ENCODE data around the gene ATP8B3.

The ATP8B3 gene

DNA sequence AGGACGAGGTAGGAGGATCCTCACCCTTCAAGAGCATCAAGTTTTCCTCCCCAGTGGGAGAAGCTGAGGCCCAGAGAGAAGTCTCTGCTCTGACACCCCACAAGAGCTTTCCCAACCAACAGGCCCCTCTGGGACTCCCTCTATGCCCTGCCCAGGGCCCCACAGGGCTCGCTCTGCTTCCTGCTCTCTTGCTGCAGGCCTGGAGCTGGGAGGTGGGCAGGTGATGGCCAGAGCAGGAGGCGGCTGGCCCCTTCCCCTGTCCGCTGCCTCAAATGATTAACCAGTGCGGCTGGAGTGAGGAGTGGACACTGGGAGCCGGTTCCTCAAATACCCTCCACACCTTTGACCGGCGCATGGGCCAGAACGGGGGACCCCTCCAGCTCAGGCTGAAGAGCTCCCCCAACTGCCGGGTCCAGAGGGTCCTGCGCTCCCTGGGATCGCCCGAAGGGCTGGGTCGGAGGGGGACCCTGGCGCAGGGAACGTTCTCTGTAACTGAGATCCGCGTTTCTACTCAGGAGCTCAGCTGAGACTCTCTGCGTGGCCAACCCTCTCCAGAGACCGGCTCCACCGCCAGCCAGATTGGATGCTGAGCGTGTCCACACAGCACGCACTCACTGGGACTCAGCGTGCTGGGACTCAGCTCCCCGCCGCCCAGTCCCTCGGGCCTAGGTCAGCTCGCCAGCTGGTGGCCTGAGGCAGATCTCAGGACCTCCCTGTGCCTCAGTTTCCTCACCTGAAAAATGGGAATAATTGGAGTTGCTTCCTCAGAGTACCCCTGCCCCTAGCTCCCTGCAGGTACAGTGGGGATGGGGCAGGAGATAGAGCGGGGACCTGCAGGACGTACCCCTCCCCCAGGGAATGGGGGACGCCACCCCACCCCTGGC lies 65.4 kb downstream of the ATP8B3 start:
- H3K56ac ChIP-seq (ENCODE audit: low read length), result no peak overlapping the region
- peaks cover 58% of the 10 kb centered on the region for H3K27me3 ChIP-seq (ENCODE audit: insufficient read depth, low read length, poor library complexity)
- peaks cover 1% of the 10 kb centered on the region for H3K4me1 ChIP-seq (ENCODE audit: control insufficient read depth, low read depth, low read length)
- no peak overlapping the region for H2BK5ac ChIP-seq (ENCODE audit: low read length)
- no peak overlapping the region for H3K27ac ChIP-seq (ENCODE audit: low read depth, low read length)
- WGBS (ENCODE audit: extremely low coverage, insufficient coverage, low lambda C conversion rate), result no CpG with 5 or more reads among the region's 31 CpGs
- H3K18ac ChIP-seq (ENCODE audit: low read length), result no peak overlapping the region
- no peak overlapping the region for H3K4me3 ChIP-seq (ENCODE audit: low read length)
- H4K5ac ChIP-seq (ENCODE audit: low read length), result no peak overlapping the region
- H3K4me2 ChIP-seq (ENCODE audit: low read length), result no peak overlapping the region
- no peaks in the 10 kb centered on the region for H3K79me2 ChIP-seq (ENCODE audit: control insufficient read depth, insufficient read depth, low read length)
- no peak overlapping the region for H2BK120ac ChIP-seq (ENCODE audit: low read depth, low read length)
- no peak overlapping the region for H3K9ac ChIP-seq (ENCODE audit: low read length)
- no peak overlapping the region for H3K4ac ChIP-seq (ENCODE audit: low read depth, low read length)
- DNase-seq, result peak; percentile 50
- no peaks in the 10 kb centered on the region for H3K79me1 ChIP-seq (ENCODE audit: low read length)
- H4K8ac ChIP-seq (ENCODE audit: low read depth, low read length), result no peak overlapping the region
- H2BK15ac ChIP-seq (replicated peaks; ENCODE audit: low read depth), result no peak overlapping the region
- H3K36me3 ChIP-seq (ENCODE audit: control insufficient read depth, insufficient read depth, low read length), result no peaks in the 10 kb centered on the region
- no peak overlapping the region for H2AK5ac ChIP-seq (ENCODE audit: low read length)
- no peak overlapping the region for H3K23ac ChIP-seq (ENCODE audit: low read length)

DNA sequence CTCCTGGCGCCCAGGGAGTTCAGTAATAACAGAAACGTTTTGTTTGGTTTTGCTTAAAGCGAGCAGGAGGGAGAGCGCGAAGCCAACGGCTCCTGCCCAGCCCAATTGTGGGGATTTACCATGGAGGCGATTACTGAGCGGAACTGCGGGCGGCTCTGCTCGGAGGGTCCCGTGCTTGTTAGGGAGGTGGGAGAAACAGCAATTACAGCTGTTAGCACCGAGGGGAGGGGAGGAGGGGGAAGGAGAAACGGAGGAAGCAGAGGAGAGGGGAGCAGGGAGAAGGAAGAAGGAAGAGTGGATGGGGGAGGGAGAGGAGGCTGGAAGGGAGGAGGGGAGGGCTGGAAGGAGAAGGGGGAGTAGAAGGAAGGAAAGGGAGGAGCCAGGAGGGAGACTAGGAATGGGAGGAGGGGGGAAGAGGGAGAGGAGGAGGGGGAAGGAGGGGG lies 66.5 kb downstream of the ATP8B3 start:
- Histone ChIP-seq H3K36me3 (ENCODE audit: control insufficient read depth, insufficient read depth, low read length) (no peaks in the 10 kb centered on the region), H3K4me1 (ENCODE audit: control insufficient read depth, low read depth, low read length) (peaks cover 1% of the 10 kb centered on the region), H3K23ac (ENCODE audit: low read length) (no peak overlapping the region), H4K8ac (ENCODE audit: low read depth, low read length) (no peak overlapping the region), H3K79me2 (ENCODE audit: control insufficient read depth, insufficient read depth, low read length) (no peaks in the 10 kb centered on the region), H2BK120ac (ENCODE audit: low read depth, low read length) (no peak overlapping the region), H3K9ac (ENCODE audit: low read length) (no peak overlapping the region), H3K4me3 (ENCODE audit: low read length) (no peak overlapping the region), H4K5ac (ENCODE audit: low read length) (no peak overlapping the region), H2BK15ac (replicated peaks; ENCODE audit: low read depth) (no peak overlapping the region), H3K27me3 (ENCODE audit: insufficient read depth, low read length, poor library complexity) (peaks cover 48% of the 10 kb centered on the region), H2AK5ac (ENCODE audit: low read length) (no peak overlapping the region), H3K79me1 (ENCODE audit: low read length) (no peaks in the 10 kb centered on the region), H2BK5ac (ENCODE audit: low read length) (no peak overlapping the region), H3K27ac (ENCODE audit: low read depth, low read length) (no peak overlapping the region), H3K4ac (ENCODE audit: low read depth, low read length) (no peak overlapping the region), H3K4me2 (ENCODE audit: low read length) (peak overlapping the region; percentile 52), H3K18ac (ENCODE audit: low read length) (no peak overlapping the region), H3K56ac (ENCODE audit: low read length) (peak overlapping the region; percentile 73)
- DNase-seq, result peak; percentile 78
- WGBS (ENCODE audit: extremely low coverage, insufficient coverage, low lambda C conversion rate), result no CpG with 5 or more reads among the region's 14 CpGs

DNA sequence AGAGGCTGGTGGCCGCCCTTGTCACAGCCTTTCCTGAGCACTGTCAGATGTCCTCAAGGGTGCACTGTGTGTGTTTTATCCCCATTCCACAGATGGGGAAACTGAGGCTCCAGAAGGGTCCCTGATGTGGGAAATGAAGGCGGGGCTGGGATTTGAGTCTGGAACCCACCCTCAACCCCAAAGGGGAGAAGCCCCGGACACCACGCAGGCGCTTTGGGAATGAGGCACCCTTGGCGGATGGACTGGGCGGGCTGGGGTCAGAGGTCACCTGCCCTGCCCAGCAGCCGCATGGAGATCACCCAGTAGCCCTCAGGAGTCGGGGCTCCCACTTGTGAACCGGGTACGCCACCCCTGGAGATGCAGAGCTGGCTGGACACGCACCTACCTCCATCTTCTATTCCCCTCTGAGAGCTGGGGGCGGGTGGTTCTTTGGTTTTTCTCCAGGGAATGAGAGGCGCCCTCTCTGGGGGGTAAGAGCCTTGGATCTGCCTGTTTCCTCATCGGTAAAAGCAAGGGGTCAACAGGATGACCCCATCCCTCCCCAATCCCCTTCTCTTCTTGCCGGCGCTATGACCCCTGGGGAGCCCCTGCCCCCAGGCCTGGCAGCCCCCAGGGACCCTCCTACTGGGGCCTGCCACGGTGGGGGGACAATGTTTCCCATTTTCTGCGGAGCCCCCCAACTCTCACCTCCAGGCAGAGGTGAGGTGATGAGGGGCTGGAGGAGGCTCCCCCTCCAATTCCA lies 67.1 kb downstream of the ATP8B3 start:
- Histone ChIP-seq H3K79me2 (ENCODE audit: control insufficient read depth, insufficient read depth, low read length) (no peaks in the 10 kb centered on the region), H4K5ac (ENCODE audit: low read length) (no peak overlapping the region), H3K4me1 (ENCODE audit: control insufficient read depth, low read depth, low read length) (peaks cover 1% of the 10 kb centered on the region), H3K9ac (ENCODE audit: low read length) (no peak overlapping the region), H3K79me1 (ENCODE audit: low read length) (no peaks in the 10 kb centered on the region), H3K23ac (ENCODE audit: low read length) (no peak overlapping the region), H3K4me3 (ENCODE audit: low read length) (no peak overlapping the region), H3K4me2 (ENCODE audit: low read length) (peak overlapping the region; percentile 52), H3K18ac (ENCODE audit: low read length) (no peak overlapping the region), H3K27me3 (ENCODE audit: insufficient read depth, low read length, poor library complexity) (peaks cover 42% of the 10 kb centered on the region), H3K36me3 (ENCODE audit: control insufficient read depth, insufficient read depth, low read length) (no peaks in the 10 kb centered on the region), H2BK5ac (ENCODE audit: low read length) (no peak overlapping the region), H2BK120ac (ENCODE audit: low read depth, low read length) (no peak overlapping the region), H4K8ac (ENCODE audit: low read depth, low read length) (no peak overlapping the region), H3K27ac (ENCODE audit: low read depth, low read length) (no peak overlapping the region), H2BK15ac (replicated peaks; ENCODE audit: low read depth) (no peak overlapping the region), H3K56ac (ENCODE audit: low read length) (peak overlapping the region; percentile 73), H2AK5ac (ENCODE audit: low read length) (no peak overlapping the region), H3K4ac (ENCODE audit: low read depth, low read length) (no peak overlapping the region)
- DNase-seq, result peak; percentile 40
- no CpG with 5 or more reads among the region's 19 CpGs for WGBS (ENCODE audit: extremely low coverage, insufficient coverage, low lambda C conversion rate)

DNA sequence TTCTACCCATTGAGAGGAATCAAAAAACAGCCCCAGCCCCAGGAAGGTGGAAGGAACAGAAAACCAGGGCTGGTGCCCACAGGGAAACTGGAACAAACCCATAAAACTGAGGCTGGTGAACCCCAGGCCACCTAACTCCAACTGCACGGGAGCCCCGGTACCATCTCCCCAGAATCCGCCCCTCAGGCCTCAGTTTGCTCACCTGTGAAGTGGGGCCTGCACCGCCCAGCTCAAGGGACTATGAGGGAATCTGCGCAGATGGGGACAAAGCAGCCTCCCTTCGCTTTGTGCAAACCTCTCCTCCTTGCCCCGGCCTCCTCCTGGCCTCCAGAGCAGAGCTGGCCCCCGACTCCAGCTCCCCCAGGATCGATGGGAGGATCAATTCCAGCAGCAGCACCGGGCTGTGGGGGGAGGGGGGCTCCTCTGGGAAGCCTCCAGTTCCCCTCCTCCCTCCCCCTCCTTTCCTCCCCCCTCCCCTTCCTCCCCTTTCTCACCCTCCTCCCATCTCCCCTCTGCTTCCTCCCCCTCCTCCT lies 67.9 kb downstream of the ATP8B3 start:
- Histone ChIP-seq H3K79me2 (ENCODE audit: control insufficient read depth, insufficient read depth, low read length) (no peaks in the 10 kb centered on the region), H3K56ac (ENCODE audit: low read length) (no peak overlapping the region), H2AK5ac (ENCODE audit: low read length) (no peak overlapping the region), H3K36me3 (ENCODE audit: control insufficient read depth, insufficient read depth, low read length) (no peaks in the 10 kb centered on the region), H4K5ac (ENCODE audit: low read length) (no peak overlapping the region), H3K23ac (ENCODE audit: low read length) (no peak overlapping the region), H2BK5ac (ENCODE audit: low read length) (no peak overlapping the region), H3K4me3 (ENCODE audit: low read length) (no peak overlapping the region), H2BK120ac (ENCODE audit: low read depth, low read length) (no peak overlapping the region), H3K4me1 (ENCODE audit: control insufficient read depth, low read depth, low read length) (peaks cover 1% of the 10 kb centered on the region), H3K79me1 (ENCODE audit: low read length) (no peaks in the 10 kb centered on the region), H3K4me2 (ENCODE audit: low read length) (no peak overlapping the region), H3K4ac (ENCODE audit: low read depth, low read length) (no peak overlapping the region), H3K18ac (ENCODE audit: low read length) (no peak overlapping the region), H3K27me3 (ENCODE audit: insufficient read depth, low read length, poor library complexity) (peaks cover 34% of the 10 kb centered on the region), H3K9ac (ENCODE audit: low read length) (no peak overlapping the region), H2BK15ac (replicated peaks; ENCODE audit: low read depth) (no peak overlapping the region), H4K8ac (ENCODE audit: low read depth, low read length) (no peak overlapping the region), H3K27ac (ENCODE audit: low read depth, low read length) (no peak overlapping the region)
- no peak for DNase-seq
- WGBS (ENCODE audit: extremely low coverage, insufficient coverage, low lambda C conversion rate), result no CpG with 5 or more reads among the region's 10 CpGs

DNA sequence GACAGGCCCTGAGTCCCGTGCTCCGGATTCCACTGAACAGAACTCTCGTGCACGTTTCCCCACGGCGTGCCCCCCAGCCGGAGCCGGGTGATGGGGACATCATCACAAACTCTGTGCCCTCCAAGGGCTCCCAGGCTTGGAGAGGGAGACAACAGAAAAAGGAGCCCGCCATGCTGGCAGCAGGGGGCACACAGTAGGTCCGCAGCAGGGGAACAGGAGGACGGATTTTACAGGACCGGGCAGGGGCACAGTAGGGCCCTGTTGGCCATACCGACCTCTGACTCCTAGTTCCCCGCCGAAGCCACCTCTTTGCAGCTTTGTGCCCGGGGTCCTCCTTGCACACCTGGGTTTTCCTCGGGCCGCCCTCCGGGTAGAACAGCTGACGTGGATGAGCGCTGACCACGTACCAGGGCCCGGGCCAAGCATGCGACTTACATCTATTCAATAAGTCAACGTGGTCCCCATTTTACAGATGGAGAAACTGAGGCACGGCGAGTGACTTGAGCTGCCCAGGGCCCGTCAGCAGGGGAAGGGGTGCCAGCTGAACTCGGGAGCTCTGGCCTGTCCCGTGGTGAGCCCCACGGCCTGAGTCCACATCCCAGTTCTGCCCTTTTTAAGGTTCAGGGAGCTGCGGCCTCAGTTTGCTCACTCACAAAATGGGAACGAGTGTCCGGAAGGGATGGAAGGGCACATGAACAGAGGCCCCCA lies 68.9 kb downstream of the ATP8B3 start:
- Histone ChIP-seq H2BK5ac (ENCODE audit: low read length) (no peak overlapping the region), H3K36me3 (ENCODE audit: control insufficient read depth, insufficient read depth, low read length) (no peaks in the 10 kb centered on the region), H4K5ac (ENCODE audit: low read length) (no peak overlapping the region), H3K79me2 (ENCODE audit: control insufficient read depth, insufficient read depth, low read length) (no peaks in the 10 kb centered on the region), H4K8ac (ENCODE audit: low read depth, low read length) (no peak overlapping the region), H3K4me3 (ENCODE audit: low read length) (no peak overlapping the region), H3K4me1 (ENCODE audit: control insufficient read depth, low read depth, low read length) (peaks cover 1% of the 10 kb centered on the region), H3K23ac (ENCODE audit: low read length) (no peak overlapping the region), H2AK5ac (ENCODE audit: low read length) (no peak overlapping the region), H3K79me1 (ENCODE audit: low read length) (no peaks in the 10 kb centered on the region), H3K4me2 (ENCODE audit: low read length) (no peak overlapping the region), H2BK120ac (ENCODE audit: low read depth, low read length) (no peak overlapping the region), H3K9ac (ENCODE audit: low read length) (no peak overlapping the region), H3K56ac (ENCODE audit: low read length) (no peak overlapping the region), H3K18ac (ENCODE audit: low read length) (no peak overlapping the region), H3K27me3 (ENCODE audit: insufficient read depth, low read length, poor library complexity) (peaks cover 23% of the 10 kb centered on the region), H3K4ac (ENCODE audit: low read depth, low read length) (no peak overlapping the region), H2BK15ac (replicated peaks; ENCODE audit: low read depth) (no peak overlapping the region), H3K27ac (ENCODE audit: low read depth, low read length) (no peak overlapping the region)
- no peak for DNase-seq
- no CpG with 5 or more reads among the region's 34 CpGs for WGBS (ENCODE audit: extremely low coverage, insufficient coverage, low lambda C conversion rate)
